ENCODE measurements around the gene HSD17B1.
"Not testable (repeated sequence)": the region's sequence is repeated elsewhere in the genome, so short reads cannot be mapped to it uniquely, and the experiment has no call there.

DNA sequence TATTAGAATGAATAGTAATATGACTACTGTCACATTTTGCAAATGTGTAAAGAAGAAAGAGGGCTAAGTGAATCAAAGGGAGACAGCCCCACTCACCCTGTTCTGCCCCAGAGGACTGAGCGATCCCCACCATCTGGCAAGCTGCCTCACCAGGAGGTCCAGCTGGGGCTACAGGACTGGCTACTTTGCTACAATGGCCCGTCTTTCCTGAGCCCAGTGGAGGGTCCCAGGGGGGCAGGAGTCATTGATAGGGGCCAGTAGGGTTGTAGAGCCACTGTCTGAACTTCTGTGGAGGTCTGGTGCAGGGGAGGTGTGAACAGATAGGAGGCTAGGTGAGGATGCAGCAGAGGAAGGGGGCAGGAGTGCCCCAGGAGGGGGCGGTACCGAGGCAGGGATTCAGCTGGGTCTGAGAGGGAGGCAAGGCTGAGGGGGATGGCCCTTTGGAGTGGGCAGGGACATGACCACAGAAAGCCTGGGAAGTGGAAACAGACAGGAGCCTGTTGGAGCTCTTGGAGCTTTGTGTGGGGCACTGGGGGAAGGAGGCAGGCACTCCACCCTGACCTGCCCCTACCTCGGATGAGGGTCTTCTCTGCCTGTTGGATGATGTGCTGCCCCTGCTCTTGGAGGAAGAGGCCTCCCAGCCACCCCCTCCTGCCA lies 3.4 kb downstream of the HSD17B1 start:
- TF ChIP-seq, protein P1, sequence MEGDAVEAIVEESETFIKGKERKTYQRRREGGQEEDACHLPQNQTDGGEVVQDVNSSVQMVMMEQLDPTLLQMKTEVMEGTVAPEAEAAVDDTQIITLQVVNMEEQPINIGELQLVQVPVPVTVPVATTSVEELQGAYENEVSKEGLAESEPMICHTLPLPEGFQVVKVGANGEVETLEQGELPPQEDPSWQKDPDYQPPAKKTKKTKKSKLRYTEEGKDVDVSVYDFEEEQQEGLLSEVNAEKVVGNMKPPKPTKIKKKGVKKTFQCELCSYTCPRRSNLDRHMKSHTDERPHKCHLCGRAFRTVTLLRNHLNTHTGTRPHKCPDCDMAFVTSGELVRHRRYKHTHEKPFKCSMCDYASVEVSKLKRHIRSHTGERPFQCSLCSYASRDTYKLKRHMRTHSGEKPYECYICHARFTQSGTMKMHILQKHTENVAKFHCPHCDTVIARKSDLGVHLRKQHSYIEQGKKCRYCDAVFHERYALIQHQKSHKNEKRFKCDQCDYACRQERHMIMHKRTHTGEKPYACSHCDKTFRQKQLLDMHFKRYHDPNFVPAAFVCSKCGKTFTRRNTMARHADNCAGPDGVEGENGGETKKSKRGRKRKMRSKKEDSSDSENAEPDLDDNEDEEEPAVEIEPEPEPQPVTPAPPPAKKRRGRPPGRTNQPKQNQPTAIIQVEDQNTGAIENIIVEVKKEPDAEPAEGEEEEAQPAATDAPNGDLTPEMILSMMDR (conservative IDR thresholded peaks at IDR 0.05; ENCODE audit: low read depth, low read length): 0 out of 2 replicates have a peak, but pooled peaks have one; percentile 8
- not testable (repeated sequence) for TF ChIP-seq USF2 (IDR thresholded peaks at IDR 0.05; ENCODE audit: low read depth, low read length); RFX5 (IDR thresholded peaks at IDR 0.05; ENCODE audit: low read depth, low read length); MXI1 (IDR thresholded peaks at IDR 0.05; ENCODE audit: borderline replicate concordance, low read depth, low read length); POLR2A (IDR thresholded peaks at IDR 0.05; ENCODE audit: low read depth, low read length); RAD21 (IDR thresholded peaks at IDR 0.05; ENCODE audit: low read length); CEBPB (IDR thresholded peaks at IDR 0.05; ENCODE audit: low read depth, low read length); MAFK (IDR thresholded peaks at IDR 0.05; ENCODE audit: low read depth, low read length); RCOR1 (IDR thresholded peaks at IDR 0.05; ENCODE audit: insufficient replicate concordance, low read length); MAZ (IDR thresholded peaks at IDR 0.05; ENCODE audit: borderline replicate concordance, low read depth, low read length); FOS (IDR thresholded peaks at IDR 0.05; ENCODE audit: low read depth, low read length); CHD1 (IDR thresholded peaks at IDR 0.05; ENCODE audit: low read depth, low read length); BHLHE40 (IDR thresholded peaks at IDR 0.05; ENCODE audit: low read depth, low read length)
- TF ChIP-seq, protein P2, sequence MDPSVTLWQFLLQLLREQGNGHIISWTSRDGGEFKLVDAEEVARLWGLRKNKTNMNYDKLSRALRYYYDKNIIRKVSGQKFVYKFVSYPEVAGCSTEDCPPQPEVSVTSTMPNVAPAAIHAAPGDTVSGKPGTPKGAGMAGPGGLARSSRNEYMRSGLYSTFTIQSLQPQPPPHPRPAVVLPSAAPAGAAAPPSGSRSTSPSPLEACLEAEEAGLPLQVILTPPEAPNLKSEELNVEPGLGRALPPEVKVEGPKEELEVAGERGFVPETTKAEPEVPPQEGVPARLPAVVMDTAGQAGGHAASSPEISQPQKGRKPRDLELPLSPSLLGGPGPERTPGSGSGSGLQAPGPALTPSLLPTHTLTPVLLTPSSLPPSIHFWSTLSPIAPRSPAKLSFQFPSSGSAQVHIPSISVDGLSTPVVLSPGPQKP (IDR thresholded peaks at IDR 0.05; ENCODE audit: borderline replicate concordance, low read depth, low read length): not testable (repeated sequence)

Data from IMR-90 (cell line).